Breast epithelium (tissue), 4 donors: ENCODE measurements around the gene PRKG1. TPM values are rescaled to one million over a fixed set of nuclear protein-coding genes. Genes with fewer than 3 reads are reported as not detected.

Experiments
- DNase-seq, 2 donors: peaks; one replicate each; pipeline ENCODE4 v3.0.0-alpha.2; 2019; ENCODE audit warnings: low spot score in 2 of 2
- H3K27ac ChIP-seq, 2 donors: fragments of 200-600 bp; sonication (generic) in 1 of 2; one replicate each; pipeline ENCODE4 v1.5.1; 2016 to 2019; ENCODE audit warnings: mild to moderate bottlenecking in 1 of 2
- H3K27me3 ChIP-seq, 2 donors: fragments of 200-600 bp; sonication (generic) in 1 of 2; one replicate each; pipeline versions ENCODE4 v1.5.1 to v1.6.0; 2017 to 2019; ENCODE audit warnings: control low read depth in 1 of 2, mild to moderate bottlenecking in 1 of 2
- H3K36me3 ChIP-seq: fragments of 200-600 bp; one replicate; pipeline ENCODE4 v1.5.1; 2019
- H3K4me1 ChIP-seq, 2 donors: fragments of 200-600 bp; sonication (generic); one replicate each; pipeline ENCODE4 v1.5.1; 2016 to 2019; ENCODE audit warnings: control low read depth in 1 of 2
- H3K4me3 ChIP-seq, 3 donors: fragments of 200-600 bp; sonication (generic); 1 replicate in 2 of 3; 2 replicates in 1 of 3; pipeline ENCODE4 v1.5.1; 2016 to 2019; ENCODE audit warnings: mild to moderate bottlenecking in 3 of 3, moderate library complexity in 2 of 3
- H3K9me3 ChIP-seq, 2 donors: fragments of 200-600 bp; sonication (generic) in 1 of 2; one replicate each; pipeline ENCODE4 v1.5.1; 2016 to 2019; ENCODE audit warnings: control low read depth in 1 of 2
- POLR2A ChIP-seq: fragments of 450-650 bp; IDR thresholded peaks from one replicate; pipeline ENCODE4 v1.6.1; 2016; ENCODE audit warnings: antibody characterized with exemption, mild to moderate bottlenecking, moderate library complexity
- POLR2AphosphoS5 ChIP-seq, 3 donors: sonication (generic); formaldehyde crosslinking; IDR thresholded peaks; one replicate each; pipeline ENCODE4 v1.6.1; 2017; ENCODE audit warnings: antibody characterized with exemption in 3 of 3
- intact Hi-C: fragments of 100-400 bp; cut with DNase I; formaldehyde crosslinking; loops from one replicate; pipeline ENCODE4 v1.15.1; 2023; ENCODE audit warnings: low total_unique reads
- total RNA-seq, 3 donors: library from RNA; depleted of rRNA; stranded (reverse); fragments of >200 nt; gene quantifications; one replicate each; pipeline ENCODE4 v1.1.0, GENCODE V29; 2016
- TF ChIP-seq, protein P1 (sequence below), 3 donors: fragments of 450-650 bp; IDR thresholded peaks; one replicate each; pipeline ENCODE4 v1.5.1; 2016 to 2017; ENCODE audit warnings: antibody characterized with exemption in 3 of 3, mild to moderate bottlenecking in 3 of 3, moderate library complexity in 3 of 3

Gene PRKG1
- total RNA-seq, 3 donors from 2014 or later, result 10.9 to 36.9 (median 19.7) TPM

- no peaks in the 10 kb centered on the region for H3K36me3 ChIP-seq
- no peaks in the 10 kb centered on the region for H3K4me1 ChIP-seq
- no peak overlapping the region for H3K27ac ChIP-seq
- H3K4me3 ChIP-seq, result no peak overlapping the region
- TF ChIP-seq, protein P1, sequence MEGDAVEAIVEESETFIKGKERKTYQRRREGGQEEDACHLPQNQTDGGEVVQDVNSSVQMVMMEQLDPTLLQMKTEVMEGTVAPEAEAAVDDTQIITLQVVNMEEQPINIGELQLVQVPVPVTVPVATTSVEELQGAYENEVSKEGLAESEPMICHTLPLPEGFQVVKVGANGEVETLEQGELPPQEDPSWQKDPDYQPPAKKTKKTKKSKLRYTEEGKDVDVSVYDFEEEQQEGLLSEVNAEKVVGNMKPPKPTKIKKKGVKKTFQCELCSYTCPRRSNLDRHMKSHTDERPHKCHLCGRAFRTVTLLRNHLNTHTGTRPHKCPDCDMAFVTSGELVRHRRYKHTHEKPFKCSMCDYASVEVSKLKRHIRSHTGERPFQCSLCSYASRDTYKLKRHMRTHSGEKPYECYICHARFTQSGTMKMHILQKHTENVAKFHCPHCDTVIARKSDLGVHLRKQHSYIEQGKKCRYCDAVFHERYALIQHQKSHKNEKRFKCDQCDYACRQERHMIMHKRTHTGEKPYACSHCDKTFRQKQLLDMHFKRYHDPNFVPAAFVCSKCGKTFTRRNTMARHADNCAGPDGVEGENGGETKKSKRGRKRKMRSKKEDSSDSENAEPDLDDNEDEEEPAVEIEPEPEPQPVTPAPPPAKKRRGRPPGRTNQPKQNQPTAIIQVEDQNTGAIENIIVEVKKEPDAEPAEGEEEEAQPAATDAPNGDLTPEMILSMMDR (IDR thresholded peaks at IDR 0.05), result no peak
- TF ChIP-seq POLR2A, result no peak
- TF ChIP-seq POLR2AphosphoS5 (IDR thresholded peaks at IDR 0.05), result no peak
- intact Hi-C loops, result no loop called here
- no peak for DNase-seq
- no peaks in the 10 kb centered on the region for H3K9me3 ChIP-seq
- no peaks in the 10 kb centered on the region for H3K27me3 ChIP-seq
These were observed 852.0 kb downstream of the PRKG1 start for GRCh38 chr10:51926337-51926736.

GRCh38 chr10:51928162-51928561, 853.9 kb downstream of the PRKG1 start:
- Histone ChIP-seq H3K4me3 (no peak overlapping the region), H3K36me3 (no peaks in the 10 kb centered on the region), H3K27me3 (no peaks in the 10 kb centered on the region), H3K4me1 (no peaks in the 10 kb centered on the region), H3K9me3 (no peaks in the 10 kb centered on the region), H3K27ac (no peak overlapping the region)
- intact Hi-C loops, result no loop called here
- TF ChIP-seq, protein P1 (IDR thresholded peaks at IDR 0.05), result no peak
- no peak for TF ChIP-seq POLR2AphosphoS5 (IDR thresholded peaks at IDR 0.05)
- DNase-seq, result no peak

DNA sequence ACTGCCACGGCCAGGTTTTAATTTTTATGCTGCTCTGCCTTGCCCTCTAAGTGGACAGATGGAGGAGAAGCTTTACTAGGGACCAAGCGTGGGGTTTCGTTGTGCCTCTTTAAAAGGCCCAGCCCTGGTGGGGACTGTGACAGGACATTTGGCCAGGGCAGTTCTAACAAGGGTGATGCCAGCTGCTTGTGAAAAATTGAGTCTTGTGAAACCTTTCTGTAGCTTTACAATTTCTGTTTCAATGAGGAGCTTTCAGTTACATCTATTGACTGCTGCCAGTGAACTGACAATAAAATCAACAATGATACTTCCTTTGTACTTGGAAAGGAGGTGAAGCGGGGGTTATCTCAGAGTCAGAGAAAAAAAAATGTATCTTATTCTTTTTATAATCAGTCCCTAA, 858.2 kb downstream of the PRKG1 start:
- Histone ChIP-seq H3K4me1 (no peaks in the 10 kb centered on the region), H3K36me3 (no peaks in the 10 kb centered on the region), H3K27ac (no peak overlapping the region), H3K27me3 (no peaks in the 10 kb centered on the region), H3K9me3 (no peaks in the 10 kb centered on the region), H3K4me3 (no peak overlapping the region)
- intact Hi-C loops, result no loop called here
- TF ChIP-seq, protein P1 (IDR thresholded peaks at IDR 0.05), result no peak
- TF ChIP-seq POLR2AphosphoS5 (IDR thresholded peaks at IDR 0.05) (no peak), POLR2A (no peak)
- DNase-seq, result no peak

DNA sequence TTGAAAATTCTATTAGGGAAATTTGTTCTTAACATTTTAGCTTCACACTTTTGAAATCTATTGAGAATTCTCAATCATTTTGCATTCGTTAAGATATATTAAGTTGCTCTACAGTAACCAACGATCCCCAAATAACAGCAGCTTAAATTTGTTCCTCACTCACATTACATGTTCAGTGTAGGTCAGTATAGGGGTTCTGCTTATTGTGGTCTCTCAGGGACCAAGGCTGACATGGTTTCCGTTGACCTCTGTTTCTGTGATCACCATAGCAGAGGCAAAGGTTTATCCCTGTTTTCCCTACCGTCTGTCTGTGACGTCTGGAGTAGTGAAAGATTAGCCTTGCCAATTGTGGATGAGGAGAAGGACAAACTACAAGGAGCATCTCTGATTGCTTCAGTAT, 860.1 kb downstream of the PRKG1 start:
- H3K4me1 ChIP-seq, result no peaks in the 10 kb centered on the region
- no peak overlapping the region for H3K4me3 ChIP-seq
- no peaks in the 10 kb centered on the region for H3K9me3 ChIP-seq
- H3K36me3 ChIP-seq, result no peaks in the 10 kb centered on the region
- DNase-seq, result no peak
- intact Hi-C loops, result no loop called here
- TF ChIP-seq, protein P1 (IDR thresholded peaks at IDR 0.05), result no peak
- TF ChIP-seq POLR2AphosphoS5 (IDR thresholded peaks at IDR 0.05) (no peak), POLR2A (no peak)
- no peaks in the 10 kb centered on the region for H3K27me3 ChIP-seq
- no peak overlapping the region for H3K27ac ChIP-seq

DNA sequence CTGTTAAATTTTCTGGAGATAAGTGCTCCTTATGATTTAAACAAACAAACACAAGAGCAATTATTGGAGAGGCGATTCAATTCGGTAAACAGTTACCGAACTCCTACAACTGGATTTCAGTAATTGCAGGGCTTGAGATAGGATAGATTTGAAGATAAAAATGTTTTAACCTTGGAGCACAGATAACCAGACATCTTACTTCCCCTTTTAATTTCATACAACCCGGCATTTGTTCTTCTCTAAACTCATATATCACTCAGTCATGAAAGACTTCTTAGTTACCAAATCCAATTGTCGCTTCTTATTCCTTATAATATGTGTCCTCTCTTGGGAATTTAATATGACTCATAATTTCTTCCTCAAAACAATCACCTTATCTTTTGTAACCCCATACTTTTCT, 861.1 kb downstream of the PRKG1 start:
- TF ChIP-seq POLR2AphosphoS5 (IDR thresholded peaks at IDR 0.05) (no peak), POLR2A (no peak)
- TF ChIP-seq, protein P1 (IDR thresholded peaks at IDR 0.05), result no peak
- Histone ChIP-seq H3K36me3 (no peaks in the 10 kb centered on the region), H3K9me3 (no peaks in the 10 kb centered on the region), H3K4me3 (no peak overlapping the region), H3K27ac (no peak overlapping the region), H3K4me1 (no peaks in the 10 kb centered on the region), H3K27me3 (no peaks in the 10 kb centered on the region)
- DNase-seq, result no peak
- intact Hi-C loops, result no loop called here
